Esophagus (tissue), 2 donors: Measurements from ENCODE around the gene MAX. TPM values are rescaled to one million over a fixed set of nuclear protein-coding genes. Genes with fewer than 3 reads are reported as not detected.

ENCODE experiments used
- H3K27ac ChIP-seq, 2 donors: one replicate each; pipeline ENCODE4 v1.5.1; 2013; ENCODE audit warnings: low read depth in 2 of 2, mild to moderate bottlenecking in 2 of 2, inconsistent platforms in 1 of 2, low read length in 1 of 2, moderate library complexity in 1 of 2
- H3K27me3 ChIP-seq, 2 donors: one replicate each; pipeline ENCODE4 v1.6.1; 2013; ENCODE audit warnings: low read length in 2 of 2, control low read depth in 1 of 2, mild to moderate bottlenecking in 1 of 2; ENCODE audit not compliant: insufficient read depth in 2 of 2, control insufficient read depth in 1 of 2
- H3K36me3 ChIP-seq, 2 donors: one replicate each; pipeline ENCODE4 v1.6.1; 2013; ENCODE audit warnings: low read length in 1 of 2; ENCODE audit not compliant: control insufficient read depth in 2 of 2, insufficient read depth in 2 of 2
- H3K4me1 ChIP-seq, 2 donors: one replicate each; pipeline ENCODE4 v1.6.1; 2013; ENCODE audit warnings: low read length in 1 of 2; ENCODE audit not compliant: control insufficient read depth in 2 of 2, insufficient read depth in 2 of 2
- H3K4me3 ChIP-seq, 2 donors: one replicate each; pipeline ENCODE4 v1.5.1; 2013; ENCODE audit warnings: low read length in 2 of 2, mild to moderate bottlenecking in 2 of 2, low read depth in 1 of 2, moderate library complexity in 1 of 2
- H3K9me3 ChIP-seq, 2 donors: one replicate each; pipeline ENCODE4 v1.6.1; 2013; ENCODE audit warnings: mild to moderate bottlenecking in 2 of 2, low read depth in 1 of 2, low read length in 1 of 2, moderate library complexity in 1 of 2; ENCODE audit not compliant: control insufficient read depth in 2 of 2, insufficient read depth in 1 of 2
- WGBS, 2 donors: extraction: QIAGEN DNeasy Blood & Tissue Kit; methylation state at CpG; one replicate each; pipeline ENCODE4 v1.1.7; 2013; 5-methylcytosine and 5-hydroxymethylcytosine counted together
- polyA plus RNA-seq, 2 donors: library from polyadenylated mRNA; stranded (reverse); fragments of 200-250 nt; gene quantifications; one replicate each; pipeline ENCODE4 v1.2.3, GENCODE V29; 2013
- donor health status: healthy with polysubstance abuse.
- donor health status: Bipolar disorder and iron deficiency.

The MAX gene
- polyA plus RNA-seq, 2 donors = 52.2 to 66.8 TPM

DNA sequence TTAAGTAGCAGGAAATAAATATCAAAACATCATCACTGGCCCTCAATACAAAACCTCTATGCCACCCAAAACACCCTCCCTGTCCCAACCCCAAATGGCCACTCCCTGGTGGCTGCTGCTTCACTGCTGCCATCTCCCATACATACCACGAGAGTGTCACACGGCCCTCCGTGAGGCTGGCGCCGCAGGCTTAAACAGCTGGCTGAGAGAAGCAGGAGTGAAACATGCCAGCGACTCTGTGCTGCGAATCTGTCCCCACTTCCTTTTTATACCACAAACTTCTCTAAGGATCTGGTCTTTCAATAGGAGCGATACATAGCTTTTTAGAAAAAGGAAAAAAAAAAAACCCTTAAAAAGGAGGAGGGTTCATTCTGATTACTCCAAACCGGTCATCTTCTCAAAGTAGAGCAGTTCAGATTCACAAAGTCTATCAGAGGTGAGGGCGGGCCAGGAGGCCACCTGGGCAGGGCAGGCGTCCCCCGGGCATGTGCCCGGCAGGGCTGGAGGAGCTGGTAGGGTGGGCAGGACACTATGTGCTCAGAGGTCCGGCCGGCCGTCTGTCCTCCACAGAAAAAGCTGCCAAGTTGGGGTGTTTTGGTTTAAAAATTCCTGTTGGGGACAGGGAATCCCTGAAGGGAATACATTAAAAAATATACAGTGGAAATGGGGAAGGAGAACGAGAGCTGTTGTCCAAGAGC is 26.5 kb downstream of the MAX start:
- Histone ChIP-seq H3K27me3 (no peaks in the 10 kb centered on the region), H3K27ac (peak overlapping the region in 1 of 2 donors; percentile 33), H3K4me1 (peaks cover 7 to 21% of the 10 kb centered on the region in 2 donors), H3K36me3 (peaks cover 13 to 20% of the 10 kb centered on the region in 2 donors), H3K4me3 (no peak overlapping the region), H3K9me3 (no peaks in the 10 kb centered on the region)
- WGBS, 2 donors = 88% methylated on average over 17 of the region's 17 CpGs

DNA sequence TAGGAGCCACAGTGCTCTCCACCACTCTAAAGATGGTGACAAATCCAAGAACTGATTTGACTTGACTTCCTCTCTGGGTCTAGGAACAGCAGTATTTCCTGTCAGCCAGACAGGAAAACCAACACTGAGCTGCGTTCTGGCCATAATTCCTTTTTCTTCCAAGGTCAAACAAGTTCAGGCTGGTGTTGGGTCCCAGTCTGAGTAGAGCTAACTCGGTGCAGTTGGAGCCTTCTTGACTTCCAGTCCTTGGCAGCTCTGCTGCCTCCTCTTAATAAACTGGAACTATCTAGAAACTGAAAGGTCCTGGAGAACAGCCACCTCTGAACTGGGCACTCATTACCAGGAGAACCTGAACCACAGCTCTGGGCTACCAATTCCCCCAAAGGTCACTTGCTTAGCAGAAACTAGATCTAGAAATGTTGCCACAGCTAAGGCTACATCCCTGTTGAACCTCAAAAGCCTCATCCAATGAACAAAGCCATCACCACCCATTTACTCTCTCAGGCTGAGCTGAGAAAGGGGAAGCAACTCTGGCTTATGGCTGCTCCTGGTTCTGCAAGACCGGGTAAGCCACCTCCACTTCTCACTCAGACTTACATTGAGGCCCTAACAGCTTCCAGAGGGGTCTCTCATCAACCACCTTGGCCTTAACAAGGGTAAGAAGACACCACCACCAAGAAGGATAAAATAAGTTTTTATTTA is 27.7 kb downstream of the MAX start:
- Histone ChIP-seq H3K27ac (peak overlapping the region; percentile 54 to 80), H3K27me3 (no peaks in the 10 kb centered on the region), H3K36me3 (peaks cover 13 to 20% of the 10 kb centered on the region in 2 donors), H3K9me3 (no peaks in the 10 kb centered on the region), H3K4me3 (no peak overlapping the region), H3K4me1 (peaks cover 7 to 21% of the 10 kb centered on the region in 2 donors)
- WGBS, 2 donors = 41 to 45% methylated on average over 3 of the region's 3 CpGs

DNA sequence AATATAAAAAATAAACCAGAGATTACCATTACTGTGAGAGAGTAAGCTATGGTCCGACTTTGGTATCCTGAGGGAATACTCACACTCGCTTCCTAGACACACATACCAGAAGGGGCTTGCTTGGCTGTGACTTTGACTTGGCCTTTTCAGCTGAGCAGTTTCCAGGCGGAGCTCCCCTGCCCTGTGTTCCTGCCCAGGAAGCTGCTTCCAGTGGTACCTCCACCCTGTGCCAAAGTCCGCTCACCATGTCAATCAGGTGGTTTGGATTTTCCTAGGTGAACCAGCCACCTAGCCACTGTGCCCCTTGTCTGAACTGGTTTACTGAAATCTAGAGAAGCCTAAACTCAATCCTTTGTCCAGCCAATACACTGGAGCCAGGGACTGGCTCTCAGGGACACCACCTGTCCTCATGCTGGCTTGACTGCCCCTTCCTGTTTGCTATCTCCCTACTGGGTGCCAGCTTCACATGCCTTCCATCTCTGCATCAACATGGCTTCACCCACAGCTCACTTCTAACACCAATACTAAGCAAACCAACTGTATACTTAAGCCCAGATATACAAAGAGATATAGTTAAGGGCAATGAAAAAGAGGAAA is 28.6 kb downstream of the MAX start:
- 70 to 81% methylated on average over 4 of the region's 4 CpGs for WGBS, 2 donors
- Histone ChIP-seq H3K9me3 (no peaks in the 10 kb centered on the region), H3K4me3 (no peak overlapping the region), H3K27me3 (no peaks in the 10 kb centered on the region), H3K4me1 (peaks cover 7 to 25% of the 10 kb centered on the region in 2 donors), H3K27ac (peak overlapping the region; percentile 44 to 77), H3K36me3 (peaks cover 13 to 28% of the 10 kb centered on the region in 2 donors)

DNA sequence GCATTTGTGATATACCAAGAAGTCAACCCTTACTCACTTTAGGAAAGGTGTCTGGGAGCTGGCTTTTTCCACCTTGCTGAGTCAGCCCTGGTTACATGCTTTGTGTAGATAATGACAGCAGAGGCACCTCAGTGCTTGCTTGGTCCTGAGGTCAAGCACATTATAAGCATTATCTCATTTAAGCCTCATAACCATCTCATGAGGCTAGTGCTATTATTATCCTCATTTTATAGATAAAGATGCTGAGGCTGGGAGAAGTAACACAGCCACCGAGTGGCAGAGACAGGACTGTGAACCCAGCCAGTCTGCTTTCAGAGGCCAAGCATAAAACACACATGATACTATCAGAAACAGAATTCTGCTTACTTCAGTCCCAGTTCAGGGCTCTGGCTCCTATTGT is 29.4 kb downstream of the MAX start:
- 83 to 85% methylated on average over 1 of the region's 1 CpG for WGBS, 2 donors
- peak overlapping the region; percentile 85 to 89 for H3K27ac ChIP-seq
- H3K9me3 ChIP-seq = no peaks in the 10 kb centered on the region
- peaks cover 12 to 28% of the 10 kb centered on the region in 2 donors for H3K36me3 ChIP-seq
- H3K4me3 ChIP-seq = no peak overlapping the region
- H3K27me3 ChIP-seq = no peaks in the 10 kb centered on the region
- H3K4me1 ChIP-seq = peaks cover 7 to 26% of the 10 kb centered on the region in 2 donors

DNA sequence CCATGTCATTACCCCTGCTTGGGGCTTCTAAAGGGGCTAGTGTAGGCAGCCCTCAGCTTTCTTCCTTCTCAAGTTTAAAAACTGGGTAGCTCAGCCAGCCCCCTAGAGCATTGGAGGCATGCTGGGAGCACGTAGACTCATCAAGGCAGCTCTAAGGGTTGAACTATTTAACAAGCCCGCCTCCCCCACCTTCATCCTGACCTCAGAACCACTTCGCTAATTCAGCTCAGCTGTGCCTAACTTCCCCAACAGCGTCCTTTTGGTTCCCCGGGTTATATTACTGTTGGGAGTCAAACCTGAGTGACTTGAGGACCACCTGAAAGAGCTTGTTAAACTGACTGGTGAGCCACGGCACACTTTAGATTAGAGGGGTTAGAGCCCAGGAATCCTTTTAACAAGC is 30.1 kb downstream of the MAX start:
- Histone ChIP-seq H3K9me3 (no peaks in the 10 kb centered on the region), H3K27me3 (no peaks in the 10 kb centered on the region), H3K4me3 (no peak overlapping the region), H3K4me1 (peaks cover 7 to 26% of the 10 kb centered on the region in 2 donors), H3K36me3 (peaks cover 7 to 23% of the 10 kb centered on the region in 2 donors), H3K27ac (peak overlapping the region; percentile 85 to 89)
- 90 to 97% methylated on average over 6 of the region's 6 CpGs for WGBS, 2 donors

DNA sequence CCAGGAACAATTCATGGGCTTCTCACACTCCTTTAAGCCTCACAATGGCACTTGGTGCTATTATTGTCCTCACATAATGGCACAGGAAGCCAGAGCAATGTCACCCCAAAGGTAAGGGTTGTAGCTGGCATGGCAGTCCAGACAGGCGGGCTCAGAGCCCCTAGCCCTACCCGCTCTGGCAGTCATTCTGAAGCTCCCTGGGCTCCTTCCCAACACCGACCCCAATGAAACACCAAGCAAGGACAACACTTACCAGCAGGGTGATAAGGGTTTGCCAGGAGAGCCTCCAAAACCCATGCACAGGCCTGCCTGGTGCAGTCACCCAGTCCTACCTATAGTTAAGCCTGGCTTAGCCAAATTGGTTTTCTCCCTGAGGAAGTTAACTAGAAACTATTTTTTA is 30.8 kb downstream of the MAX start:
- H3K36me3 ChIP-seq = peaks cover under 1 to 18% of the 10 kb centered on the region in 2 donors
- H3K27ac ChIP-seq = peak overlapping the region; percentile 85 to 89
- H3K4me1 ChIP-seq = peaks cover 7 to 26% of the 10 kb centered on the region in 2 donors
- 80 to 83% methylated on average over 3 of the region's 3 CpGs for WGBS, 2 donors
- H3K4me3 ChIP-seq = no peak overlapping the region
- H3K27me3 ChIP-seq = no peaks in the 10 kb centered on the region
- H3K9me3 ChIP-seq = no peaks in the 10 kb centered on the region

DNA sequence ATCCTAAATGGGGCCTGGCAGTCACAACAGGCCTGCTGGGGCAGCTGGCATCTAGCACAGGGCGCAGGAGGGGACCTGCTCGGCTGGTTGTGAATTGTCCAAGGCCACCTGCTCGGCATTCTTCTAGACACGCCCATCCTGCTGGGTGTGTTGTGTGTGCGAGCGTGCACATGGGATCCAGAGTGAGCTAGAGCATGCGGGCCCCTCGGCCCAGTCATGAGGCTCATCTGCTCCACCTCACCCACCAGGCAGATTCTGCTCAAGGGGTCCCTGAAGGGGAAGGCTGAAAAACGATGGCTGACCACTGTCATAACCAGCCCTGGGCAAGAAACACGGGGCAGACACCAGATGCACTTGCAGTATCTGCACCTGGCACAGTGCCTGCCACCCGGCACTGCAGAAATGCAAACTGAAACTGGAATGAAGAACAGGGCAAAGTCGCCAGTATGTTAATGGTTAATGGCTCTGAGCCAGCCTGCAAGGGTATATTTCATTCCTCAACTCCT is 31.8 kb downstream of the MAX start:
- peaks cover 7 to 29% of the 10 kb centered on the region in 2 donors for H3K4me1 ChIP-seq
- peak overlapping the region in 1 of 2 donors; percentile 1 for H3K4me3 ChIP-seq
- peak overlapping the region; percentile 85 to 88 for H3K27ac ChIP-seq
- H3K36me3 ChIP-seq = peaks cover 0 to 15% of the 10 kb centered on the region in 2 donors
- H3K27me3 ChIP-seq = no peaks in the 10 kb centered on the region
- 40 to 45% methylated on average over 12 of the region's 12 CpGs for WGBS, 2 donors
- no peaks in the 10 kb centered on the region for H3K9me3 ChIP-seq

DNA sequence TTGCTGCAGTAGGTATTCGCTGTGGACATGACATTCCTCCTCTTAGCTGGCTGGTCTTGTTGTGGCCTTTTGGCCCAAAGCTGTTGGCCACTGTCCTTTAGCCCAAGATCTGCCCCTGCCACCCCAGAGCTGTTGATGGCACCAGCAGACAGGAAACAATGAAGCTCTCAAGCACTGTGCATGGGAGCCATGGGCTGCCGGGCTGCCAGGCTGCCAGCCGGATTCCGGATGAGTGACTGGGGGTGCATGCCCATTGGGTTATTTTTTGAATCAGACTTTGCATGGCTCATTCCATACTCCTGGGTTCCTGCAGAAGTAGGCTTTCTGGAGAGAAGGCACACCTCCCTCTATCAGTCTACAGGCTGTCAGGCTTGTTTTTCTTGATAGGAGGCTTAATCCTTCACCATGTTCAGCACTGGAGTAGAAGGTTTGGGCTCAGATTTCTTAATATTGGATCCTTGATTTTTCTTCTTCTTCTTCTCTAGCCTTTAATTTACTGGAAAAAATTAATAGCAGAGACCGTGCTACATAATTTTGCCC is 32.4 kb downstream of the MAX start:
- Histone ChIP-seq H3K27ac (peak overlapping the region; percentile 85 to 88), H3K4me1 (peaks cover 7 to 33% of the 10 kb centered on the region in 2 donors), H3K27me3 (no peaks in the 10 kb centered on the region), H3K9me3 (no peaks in the 10 kb centered on the region), H3K4me3 (no peak overlapping the region), H3K36me3 (peaks cover 0 to 12% of the 10 kb centered on the region in 2 donors)
- WGBS, 2 donors = 54 to 62% methylated on average over 5 of the region's 5 CpGs

DNA sequence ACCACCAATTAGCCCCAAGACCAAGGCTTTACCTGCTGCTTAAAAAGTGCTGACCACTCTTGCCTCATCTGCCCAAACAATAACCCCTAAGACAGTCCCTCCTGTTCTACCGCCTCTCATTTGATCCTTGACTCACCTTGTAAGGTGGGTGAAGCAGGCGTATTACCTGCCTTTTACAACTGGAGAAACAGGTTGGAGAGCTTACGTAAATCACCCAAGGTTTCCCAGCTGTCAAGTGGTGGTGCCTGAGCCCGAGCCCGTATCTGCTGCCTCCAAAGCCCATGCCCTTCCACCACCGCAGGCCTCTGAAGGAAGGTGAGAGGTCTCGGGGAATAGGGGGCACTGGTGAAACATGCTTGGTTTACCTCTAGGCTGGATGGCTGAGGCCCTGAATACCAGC is 36.6 kb downstream of the MAX start:
- peaks cover 20 to 32% of the 10 kb centered on the region in 2 donors for H3K36me3 ChIP-seq

More for the DNA sequence above, 36.6 kb downstream of the MAX start:
- 65 to 74% methylated on average over 7 of the region's 7 CpGs for WGBS, 2 donors
- no peaks in the 10 kb centered on the region for H3K9me3 ChIP-seq
- peak overlapping the region; percentile 86 to 96 for H3K27ac ChIP-seq
- H3K27me3 ChIP-seq = no peaks in the 10 kb centered on the region
- H3K4me3 ChIP-seq = no peak overlapping the region
- peaks cover 0 to 25% of the 10 kb centered on the region in 2 donors for H3K4me1 ChIP-seq
